ENCODE data around the gene CCNYL1.

CCNYL1 gene

GRCh38 chr2:207802650-207803049 is 91.2 kb downstream of the CCNYL1 start:
- no peak for DNase-seq

All from GF-D8 (cell line).